Subcutaneous abdominal adipose tissue (tissue), 5 donors: ENCODE measurements around the gene OR2T34.
"Not testable (repeated sequence)": the region's sequence is repeated elsewhere in the genome, so short reads cannot be mapped to it uniquely, and the experiment has no call there.

Experiments
- H3K27ac ChIP-seq: one replicate; pipeline ENCODE4 v1.7.0; 2013; ENCODE audit warnings: low read depth, mild to moderate bottlenecking, inconsistent platforms, low read length, moderate library complexity
- H3K27me3 ChIP-seq, 5 donors: one replicate each; pipeline ENCODE4 v1.7.0; 2013; ENCODE audit warnings: low read length in 5 of 5, inconsistent platforms in 1 of 5; ENCODE audit not compliant: control insufficient read depth in 5 of 5, insufficient read depth in 4 of 5
- H3K36me3 ChIP-seq, 5 donors: one replicate each; pipeline ENCODE4 v1.7.0; 2013; ENCODE audit warnings: low read length in 5 of 5; ENCODE audit not compliant: control insufficient read depth in 5 of 5, insufficient read depth in 5 of 5
- H3K4me1 ChIP-seq, 5 donors: one replicate each; pipeline ENCODE4 v1.7.0; 2013; ENCODE audit warnings: low read length in 5 of 5, mild to moderate bottlenecking in 3 of 5, moderate library complexity in 1 of 5; ENCODE audit not compliant: control insufficient read depth in 5 of 5, insufficient read depth in 5 of 5
- H3K4me3 ChIP-seq, 5 donors: one replicate each; pipeline ENCODE4 v1.7.0; 2013; ENCODE audit warnings: low read length in 5 of 5, low read depth in 1 of 5
- H3K9ac ChIP-seq, 5 donors: one replicate each; pipeline ENCODE4 v1.7.0; 2013; ENCODE audit warnings: low read length in 5 of 5, mild to moderate bottlenecking in 4 of 5, moderate library complexity in 3 of 5
- H3K9me3 ChIP-seq, 5 donors: one replicate each; pipeline ENCODE4 v1.7.0; 2013; ENCODE audit warnings: low read length in 5 of 5; ENCODE audit not compliant: control insufficient read depth in 5 of 5
- donor health status: healthy.
- donor health status: healthy.
- donor health status: healthy.
- donor health status: healthy.
- donor health status: healthy.

The OR2T34 gene

GRCh38 chr1:248596615-248597014, 22.1 kb upstream of the OR2T34 start:
- H3K27me3 ChIP-seq, result peaks cover 0 to 3% (median 0%) of the 10 kb centered on the region in 5 donors
- no peaks in the 10 kb centered on the region for H3K36me3 ChIP-seq
- no peaks in the 10 kb centered on the region for H3K9me3 ChIP-seq
- H3K9ac ChIP-seq, result no peak overlapping the region
- H3K4me3 ChIP-seq, result no peak overlapping the region
- no peaks in the 10 kb centered on the region for H3K4me1 ChIP-seq
- no peak overlapping the region for H3K27ac ChIP-seq

GRCh38 chr1:248593226-248593625, 18.7 kb upstream of the OR2T34 start:
- H3K36me3 ChIP-seq, result no peaks in the 10 kb centered on the region
- no peaks in the 10 kb centered on the region for H3K4me1 ChIP-seq
- H3K4me3 ChIP-seq, result no peak overlapping the region
- H3K27ac ChIP-seq, result no peak overlapping the region
- no peaks in the 10 kb centered on the region for H3K9me3 ChIP-seq
- no peak overlapping the region for H3K9ac ChIP-seq
- H3K27me3 ChIP-seq, result peaks cover 0 to 3% (median 0%) of the 10 kb centered on the region in 5 donors

GRCh38 chr1:248592655-248593054, 18.1 kb upstream of the OR2T34 start:
- Histone ChIP-seq H3K4me1 (no peaks in the 10 kb centered on the region), H3K36me3 (no peaks in the 10 kb centered on the region), H3K9me3 (no peaks in the 10 kb centered on the region), H3K4me3 (no peak overlapping the region), H3K27me3 (peaks cover 0 to 3% (median 0%) of the 10 kb centered on the region in 5 donors), H3K9ac (no peak overlapping the region), H3K27ac (no peak overlapping the region)

- H3K27ac ChIP-seq, result no peak overlapping the region
- H3K9ac ChIP-seq, result no peak overlapping the region
- no peaks in the 10 kb centered on the region for H3K4me1 ChIP-seq
- no peaks in the 10 kb centered on the region for H3K36me3 ChIP-seq
- H3K4me3 ChIP-seq, result no peak overlapping the region
- H3K9me3 ChIP-seq, result no peaks in the 10 kb centered on the region
- peaks cover 0 to 3% (median 0%) of the 10 kb centered on the region in 5 donors for H3K27me3 ChIP-seq
Observed at GRCh38 chr1:248590055-248590454, 15.5 kb upstream of the OR2T34 start.

GRCh38 chr1:248589334-248589733, 14.8 kb upstream of the OR2T34 start:
- Histone ChIP-seq H3K9ac (no peak overlapping the region), H3K4me3 (no peak overlapping the region), H3K36me3 (no peaks in the 10 kb centered on the region), H3K27me3 (peaks cover 0 to 3% (median 0%) of the 10 kb centered on the region in 5 donors), H3K27ac (no peak overlapping the region), H3K9me3 (no peaks in the 10 kb centered on the region), H3K4me1 (no peaks in the 10 kb centered on the region)

GRCh38 chr1:248585266-248585665, 10.7 kb upstream of the OR2T34 start:
- no peaks in the 10 kb centered on the region for H3K27me3 ChIP-seq
- H3K36me3 ChIP-seq, result no peaks in the 10 kb centered on the region
- no peaks in the 10 kb centered on the region for H3K9me3 ChIP-seq
- no peaks in the 10 kb centered on the region for H3K4me1 ChIP-seq
- no peak overlapping the region for H3K9ac ChIP-seq
- no peak overlapping the region for H3K27ac ChIP-seq
- H3K4me3 ChIP-seq, result no peak overlapping the region

GRCh38 chr1:248576260-248576980, 1.9 kb upstream of the OR2T34 start:
- H3K27me3 ChIP-seq, result no peaks in the 10 kb centered on the region

GRCh38 chr1:248573856-248574255, 701 bp downstream of the OR2T34 start:
- H3K9ac ChIP-seq, H3K27me3 ChIP-seq, H3K4me3 ChIP-seq, H3K9me3 ChIP-seq, H3K36me3 ChIP-seq, H3K27ac ChIP-seq, H3K4me1 ChIP-seq: not testable (repeated sequence)

More at GRCh38 chr1:248576260-248576980, 1.9 kb upstream of the OR2T34 start:
- H3K27ac ChIP-seq, result no peak overlapping the region
- no peaks in the 10 kb centered on the region for H3K9me3 ChIP-seq
- H3K4me1 ChIP-seq, result no peaks in the 10 kb centered on the region
- H3K36me3 ChIP-seq, result no peaks in the 10 kb centered on the region
- H3K4me3 ChIP-seq, result no peak overlapping the region
- no peak overlapping the region for H3K9ac ChIP-seq

GRCh38 chr1:248572049-248572448, 2.5 kb downstream of the OR2T34 start:
- not testable (repeated sequence) for H3K27me3 ChIP-seq, H3K27ac ChIP-seq, H3K4me1 ChIP-seq, H3K9me3 ChIP-seq, H3K4me3 ChIP-seq, H3K9ac ChIP-seq, H3K36me3 ChIP-seq

GRCh38 chr1:248570811-248571210, 3.7 kb downstream of the OR2T34 start:
- H3K36me3 ChIP-seq, H3K4me1 ChIP-seq, H3K27me3 ChIP-seq, H3K9ac ChIP-seq, H3K9me3 ChIP-seq, H3K27ac ChIP-seq, H3K4me3 ChIP-seq: not testable (repeated sequence)
